ENCODE results near the gene TBC1D16.
"Not testable (repeated sequence)": the region's sequence is repeated elsewhere in the genome, so short reads cannot be mapped to it uniquely, and the experiment has no call there.

The TBC1D16 gene

DNA sequence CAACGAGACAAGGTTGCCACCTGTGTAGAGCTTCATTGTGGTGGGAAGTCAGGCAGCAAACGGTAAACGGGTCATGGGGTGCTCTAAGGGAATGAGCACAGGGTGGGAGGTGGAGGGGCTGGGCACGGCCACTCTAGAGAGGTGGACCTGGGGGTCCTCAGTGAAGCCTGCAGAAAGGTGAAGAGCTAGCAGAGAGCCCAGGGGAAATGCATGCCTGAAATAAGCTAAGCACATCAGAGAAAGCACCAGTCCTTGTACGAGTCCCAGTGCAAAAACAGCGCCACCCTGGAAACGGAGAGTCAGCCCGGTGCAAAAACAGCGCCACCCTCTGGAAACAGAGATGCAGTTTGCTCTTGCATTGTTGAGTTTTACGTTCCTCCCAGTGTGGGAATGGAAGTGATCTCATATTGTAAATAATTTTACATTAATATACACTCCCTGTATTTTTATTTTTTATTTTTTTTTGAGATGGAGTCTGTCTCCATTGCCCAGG is 65.0 kb downstream of the TBC1D16 start:
- peak; percentile 60 to 88 for DNase-seq

DNA sequence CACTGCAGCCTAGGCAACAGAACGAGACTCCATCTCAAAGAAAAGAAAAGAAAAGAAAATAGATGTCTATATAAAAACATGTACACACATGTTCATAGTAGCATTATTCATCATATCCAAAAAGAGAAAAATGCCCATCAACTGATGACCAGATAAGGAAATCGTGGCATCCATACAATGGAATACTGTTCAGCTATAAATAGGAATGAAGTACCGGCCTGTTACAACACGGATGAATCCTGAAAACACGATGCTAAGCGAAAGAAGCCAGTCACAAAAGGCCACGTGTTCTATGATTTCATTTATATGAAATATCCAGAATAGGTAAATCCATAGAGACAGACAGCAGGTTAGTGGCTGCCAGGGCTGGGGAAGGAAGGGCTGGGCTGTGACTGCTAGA is 65.8 kb downstream of the TBC1D16 start:
- DNase-seq, result no peak

DNA sequence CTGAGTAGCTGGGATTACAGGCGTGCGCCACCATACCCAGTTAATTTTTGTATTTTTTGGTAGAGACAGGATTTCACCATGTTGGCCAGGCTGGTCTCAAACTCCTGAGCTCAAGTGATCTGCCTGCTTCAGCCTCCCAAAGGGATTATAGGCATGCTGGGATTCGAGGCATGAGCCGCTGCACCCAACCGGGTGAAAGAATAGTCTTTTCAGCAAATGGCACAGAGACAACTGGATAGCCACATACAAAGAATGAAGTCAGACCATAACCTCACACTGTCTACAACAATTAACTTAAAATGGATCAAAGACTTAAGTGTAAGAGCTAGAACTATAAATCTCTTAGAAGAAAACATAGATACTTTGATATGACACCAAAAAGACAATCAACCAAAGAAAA is 67.6 kb downstream of the TBC1D16 start:
- DNase-seq, result no peak

DNA sequence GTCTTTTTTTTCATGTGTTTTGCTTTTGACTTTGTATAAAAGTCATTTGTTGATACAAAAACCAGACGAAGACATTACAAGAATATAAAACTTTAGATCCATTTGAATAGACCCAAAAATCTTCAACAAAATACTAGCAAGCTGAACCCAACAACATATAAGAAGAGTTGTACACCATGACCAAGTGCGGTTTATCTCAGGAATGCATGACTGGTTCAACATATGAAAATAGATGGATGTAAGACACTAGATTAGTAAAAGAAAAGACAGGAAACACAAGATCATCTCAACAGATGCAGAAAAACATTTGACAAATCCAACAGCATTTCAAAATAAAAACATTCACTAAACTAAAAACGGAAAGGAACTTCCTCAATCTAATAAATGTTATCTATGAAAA is 69.0 kb downstream of the TBC1D16 start:
- no peak for DNase-seq

DNA sequence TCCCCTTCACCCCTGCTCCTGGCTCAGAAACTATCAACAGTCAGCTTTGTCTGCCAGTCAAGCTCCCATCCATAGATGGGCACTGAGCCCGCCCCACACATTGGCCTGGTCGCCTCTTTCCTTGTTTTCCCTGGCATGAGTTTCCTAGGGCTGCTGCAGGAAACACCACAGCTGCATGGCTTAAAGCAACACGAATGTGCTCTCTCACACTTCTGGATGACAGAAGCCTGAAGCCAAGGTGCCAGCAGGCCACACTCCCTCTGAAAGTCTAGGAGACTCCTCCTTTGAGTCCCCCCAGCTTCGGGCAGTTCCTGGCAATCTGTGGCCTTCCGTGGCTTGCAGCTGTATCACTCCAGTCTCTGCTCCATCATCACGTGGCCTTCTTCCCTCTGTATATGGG is 69.9 kb downstream of the TBC1D16 start:
- DNase-seq, result no peak

DNA sequence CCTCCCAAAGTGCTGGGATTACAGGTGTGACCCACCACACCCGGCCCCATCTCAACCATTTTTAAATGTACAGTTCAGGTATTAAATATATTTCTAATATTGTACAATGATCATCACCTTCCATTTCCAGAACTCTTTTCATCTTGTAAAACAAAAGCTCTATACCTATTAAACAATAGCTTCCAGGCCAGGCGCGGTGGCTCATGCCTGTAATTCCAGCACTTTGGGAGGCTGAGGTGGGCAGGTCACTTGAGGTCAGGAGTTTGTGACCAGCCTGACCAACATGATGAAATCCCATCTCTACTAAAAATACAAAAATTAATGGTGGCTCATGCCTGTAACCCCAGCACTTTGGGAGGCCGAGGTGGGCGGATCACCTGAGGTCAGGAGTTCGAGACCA is 73.2 kb downstream of the TBC1D16 start:
- DNase-seq, result not testable (repeated sequence)

DNA sequence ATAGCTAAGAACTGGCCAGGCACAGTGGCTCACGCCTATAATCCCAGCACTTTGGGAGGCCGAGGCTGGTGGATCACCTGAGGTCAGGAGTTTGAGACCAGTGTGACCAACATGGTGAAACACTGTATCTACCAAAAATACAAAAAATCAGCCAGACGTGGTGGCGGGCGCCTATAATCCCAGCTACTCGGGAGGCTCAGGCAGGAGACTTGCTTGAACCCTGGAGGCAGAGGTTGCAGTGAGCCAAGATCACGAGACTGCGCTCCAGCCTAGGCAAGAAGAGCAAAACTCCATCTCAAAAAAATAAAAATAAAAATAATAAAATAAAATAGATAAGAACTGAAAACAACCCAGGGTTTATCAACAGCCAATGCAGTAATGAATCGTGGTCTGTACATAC is 74.1 kb downstream of the TBC1D16 start:
- DNase-seq, result not testable (repeated sequence)

DNA sequence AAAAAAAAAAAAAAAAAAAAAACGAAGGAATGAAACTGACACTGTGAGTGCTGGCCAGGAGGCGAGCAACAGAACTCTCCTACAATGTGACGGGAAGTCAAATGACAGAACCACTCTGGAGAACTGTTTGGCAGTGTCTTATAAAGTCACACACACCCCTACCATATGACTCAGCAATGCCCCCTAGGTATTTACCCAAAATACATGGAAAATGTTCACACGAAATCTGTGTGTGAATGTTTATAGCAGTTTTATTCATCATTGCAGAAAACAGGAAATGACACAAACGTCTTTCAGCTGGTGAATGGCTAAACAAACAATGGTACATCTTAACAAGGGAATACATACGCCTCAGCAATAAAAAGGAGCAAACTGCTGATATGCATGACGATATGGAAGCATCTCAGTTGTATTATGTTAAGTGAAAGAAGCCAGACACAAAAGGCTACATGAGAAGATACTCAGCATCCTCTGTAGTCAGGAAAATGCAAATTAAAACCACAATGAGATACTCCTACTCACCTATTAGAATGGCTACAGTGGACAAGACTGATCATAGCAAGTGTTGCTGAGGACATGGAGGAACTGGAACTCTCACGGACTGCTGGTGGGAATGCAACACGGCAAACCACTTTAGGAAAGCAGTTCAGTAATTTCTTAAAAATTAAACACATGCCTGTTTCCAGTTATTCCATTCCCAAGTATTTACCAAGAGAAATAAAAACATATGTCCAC is 74.7 kb downstream of the TBC1D16 start:
- DNase-seq, result peak; percentile 18 to 34

DNA sequence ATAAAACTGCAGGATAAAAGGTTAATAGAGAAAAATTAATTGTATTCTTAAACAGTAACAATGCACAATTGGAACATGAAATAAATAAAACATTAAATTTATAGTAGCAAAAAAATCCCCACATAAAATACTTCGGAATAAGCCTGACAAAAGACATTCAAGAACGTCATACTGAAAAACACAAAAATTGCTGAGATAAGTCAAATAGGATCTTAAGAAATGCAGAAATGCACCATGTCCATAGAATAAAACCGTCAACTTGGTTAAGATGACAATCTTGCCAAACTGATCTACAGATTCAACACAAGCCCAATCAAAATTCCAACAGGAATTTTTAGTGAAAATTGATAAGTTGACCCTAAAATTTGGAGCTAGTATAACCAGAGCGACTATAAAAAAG is 76.6 kb downstream of the TBC1D16 start:
- DNase-seq, result no peak

DNA sequence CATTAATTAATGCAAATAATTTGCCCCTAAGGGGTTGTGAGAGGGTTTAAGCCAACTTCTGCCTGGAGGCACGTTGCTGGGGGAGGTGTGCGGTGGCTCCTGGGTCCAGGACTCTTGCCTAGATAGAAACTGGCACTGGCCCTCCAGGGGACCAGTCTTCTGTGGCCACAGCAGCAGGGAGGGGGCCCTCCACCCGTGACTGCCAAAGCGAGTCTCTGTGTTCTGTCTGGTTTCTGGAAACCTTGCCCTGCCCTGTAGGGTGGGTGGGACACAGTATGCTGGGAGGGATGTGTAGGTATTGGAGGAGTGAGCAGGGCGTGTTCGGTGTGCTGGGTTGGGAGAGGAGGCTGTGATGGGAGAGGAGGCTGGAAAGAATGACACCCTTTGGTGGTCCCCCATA is 78.8 kb downstream of the TBC1D16 start:
- DNase-seq, result no peak

DNA sequence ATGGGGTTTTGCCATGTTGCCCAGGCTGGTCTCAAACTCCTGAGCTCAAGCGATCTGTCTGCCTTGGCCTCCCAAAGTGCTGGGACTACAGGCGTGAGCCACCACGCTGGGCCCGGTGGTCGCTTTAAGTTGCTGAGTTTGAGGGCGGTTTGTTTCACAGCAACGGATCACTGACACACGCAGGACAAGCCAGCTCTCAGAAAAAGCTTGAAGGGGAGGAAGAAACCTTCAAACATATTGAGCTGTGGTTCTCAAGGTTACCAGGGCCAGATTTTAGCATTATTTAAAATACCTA is 79.3 kb downstream of the TBC1D16 start:
- DNase-seq, result not testable (repeated sequence)

DNA sequence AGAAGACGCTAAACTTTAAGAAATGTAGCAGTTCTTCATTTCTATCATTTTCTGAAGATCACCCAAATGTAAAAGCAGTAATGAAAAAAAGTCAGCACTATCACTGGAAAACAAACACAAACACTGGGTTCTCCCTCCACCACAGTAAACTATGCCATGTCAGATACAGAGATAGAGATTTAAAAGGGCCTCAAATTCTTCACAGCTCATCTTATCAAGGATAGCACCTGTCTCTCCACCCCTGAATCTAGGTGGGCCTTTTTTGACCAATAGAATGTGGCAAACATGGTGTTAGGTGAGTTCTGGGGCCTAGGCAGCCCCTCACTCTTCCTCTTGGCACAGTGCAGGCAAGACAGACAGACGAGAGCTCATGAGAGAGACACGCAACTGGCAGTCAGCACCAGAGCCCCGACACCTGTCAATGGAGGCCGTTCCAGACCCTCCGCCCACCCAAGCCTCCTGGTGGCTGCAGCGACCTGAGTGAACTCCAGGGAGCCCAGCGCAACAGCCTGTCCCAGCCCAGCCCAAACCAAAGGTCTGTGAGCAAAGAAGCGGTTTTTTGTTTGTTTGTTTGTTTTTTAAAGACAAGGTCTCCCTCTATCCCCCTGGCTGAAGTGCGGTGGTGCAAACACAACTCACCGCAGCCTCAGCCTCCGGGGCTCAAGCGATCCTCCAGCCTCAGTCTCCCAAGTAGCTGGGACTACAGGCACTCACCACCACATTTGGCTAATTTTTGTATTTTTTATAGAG is 79.8 kb downstream of the TBC1D16 start:
- no peak for DNase-seq

DNA sequence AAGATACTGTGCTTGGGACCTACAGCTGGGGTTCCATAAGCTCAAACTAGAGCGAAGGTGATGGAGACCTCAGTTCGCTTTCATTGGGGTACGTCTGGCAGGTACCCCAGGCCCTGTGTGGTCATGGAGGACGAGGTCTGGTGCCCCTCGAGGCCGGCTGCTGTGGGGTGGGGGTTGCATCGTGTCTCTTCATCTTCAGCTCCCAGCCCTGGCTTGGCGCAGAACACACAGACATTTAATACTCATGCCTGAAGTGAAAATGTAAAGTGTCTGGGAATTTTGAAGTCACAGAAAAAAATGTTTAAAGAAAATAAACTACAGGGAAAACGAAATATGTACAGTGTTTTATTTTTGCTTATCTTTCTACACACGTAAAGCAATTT is 80.5 kb downstream of the TBC1D16 start:
- no peak for DNase-seq

DNA sequence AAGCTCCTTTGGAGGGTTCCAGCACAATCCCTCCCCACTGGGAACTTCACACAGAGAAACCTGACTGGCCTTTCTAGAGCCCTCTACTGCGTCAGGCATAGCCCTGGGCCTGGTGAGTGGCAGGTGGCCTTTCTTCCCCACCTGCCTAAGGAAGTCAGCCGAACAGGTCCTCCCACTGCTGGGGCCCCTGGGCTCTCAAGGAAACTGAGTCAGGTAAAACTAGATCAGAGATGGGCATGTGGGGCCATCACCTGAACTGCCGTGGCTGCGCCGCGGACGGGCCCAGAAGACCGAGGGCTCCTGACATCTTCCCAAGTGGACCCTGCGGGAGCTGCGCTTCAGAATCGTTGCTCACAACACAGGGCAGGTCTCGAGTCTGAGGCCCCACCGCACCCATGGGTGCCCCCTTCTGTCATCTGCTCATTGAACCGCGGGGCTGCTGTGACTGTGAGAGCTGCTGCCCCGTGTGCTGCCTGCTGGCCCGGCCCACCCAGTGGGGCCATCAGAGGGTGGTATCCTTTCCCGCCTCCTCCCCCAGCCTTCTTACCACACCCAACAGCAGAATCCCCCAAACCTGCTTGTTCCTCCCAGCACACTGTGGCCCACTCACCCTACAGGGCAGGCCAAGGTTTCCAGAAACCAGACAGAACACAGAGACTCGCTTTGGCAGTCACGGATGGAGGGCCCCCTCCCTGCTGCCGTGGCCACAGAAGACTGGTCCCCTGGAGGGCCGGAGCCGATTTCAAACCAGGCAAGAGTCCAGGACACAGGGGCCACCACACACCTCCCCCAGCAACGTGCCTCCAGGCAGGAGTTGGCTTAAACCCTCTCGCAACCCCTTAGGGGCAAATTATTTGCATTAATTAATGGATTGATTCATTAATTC is 81.1 kb downstream of the TBC1D16 start:
- DNase-seq, result no peak

DNA sequence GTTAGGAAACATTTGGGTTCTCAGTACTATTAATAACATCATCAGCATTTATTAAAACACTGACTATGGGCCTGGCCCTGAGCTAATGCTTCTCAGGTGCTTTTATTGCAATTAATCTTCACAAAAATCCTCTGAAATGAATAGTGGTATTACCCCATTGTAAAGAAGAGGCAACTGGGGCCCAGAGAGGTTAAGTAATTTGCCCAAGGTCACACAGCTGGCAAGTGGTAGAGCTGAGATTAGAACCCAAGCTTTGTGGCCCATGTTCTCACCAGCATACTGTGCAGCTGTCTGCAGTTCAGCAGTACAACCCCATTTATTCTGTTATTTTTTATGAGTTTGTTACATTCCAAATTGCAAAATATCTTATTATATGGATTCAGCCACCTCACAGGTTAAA is 82.3 kb downstream of the TBC1D16 start:
- DNase-seq, result no peak

DNA sequence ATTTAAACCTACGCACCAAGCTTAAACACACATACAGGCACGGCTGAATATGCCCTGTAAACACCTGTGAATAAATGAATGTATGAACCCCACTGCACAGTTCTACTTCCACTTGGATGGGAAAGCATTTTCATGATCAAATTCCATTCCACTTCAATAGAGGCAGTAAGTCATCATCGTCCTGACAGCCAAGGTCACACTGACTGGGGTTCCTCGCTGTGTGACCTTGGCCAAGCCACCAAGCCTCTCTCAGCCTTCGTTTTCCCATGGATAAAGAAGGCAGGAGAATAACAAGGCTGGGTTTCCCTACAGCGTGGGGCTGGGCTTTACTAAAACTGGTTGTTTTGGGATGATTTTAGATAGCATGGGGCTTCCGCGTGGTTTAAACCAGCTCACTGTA is 82.8 kb downstream of the TBC1D16 start:
- no peak for DNase-seq

DNA sequence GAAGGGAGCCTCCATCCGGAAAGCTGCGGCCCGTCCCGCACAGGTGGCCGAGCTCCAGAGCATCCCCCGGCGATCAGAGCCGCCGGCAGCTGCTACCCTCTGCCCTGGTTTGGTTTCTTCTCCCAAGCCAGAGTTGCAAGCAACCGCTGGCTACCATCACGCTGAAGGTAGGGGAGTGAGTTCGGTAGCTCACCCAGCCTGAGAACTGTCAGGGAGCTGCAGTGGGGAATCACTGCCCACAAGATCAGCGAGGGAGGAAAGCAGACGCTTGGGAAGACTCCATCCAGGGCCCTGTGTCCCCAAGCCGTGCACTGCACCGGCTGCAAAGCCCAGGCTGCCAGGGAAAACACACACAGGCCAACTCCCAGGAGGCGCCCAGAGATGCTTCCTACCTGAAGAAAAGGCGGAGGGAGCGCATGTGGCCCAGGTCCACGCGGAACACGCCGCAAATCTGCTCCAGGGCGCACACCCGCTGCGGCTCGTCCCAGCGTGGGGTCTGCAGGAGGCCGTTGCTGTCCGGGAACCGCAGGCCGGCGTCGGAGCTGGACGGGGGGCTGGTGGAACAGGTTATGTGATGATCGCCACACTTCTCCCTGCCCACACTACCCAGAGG is 83.3 kb downstream of the TBC1D16 start:
- DNase-seq, result peak; percentile 32 to 75

DNA sequence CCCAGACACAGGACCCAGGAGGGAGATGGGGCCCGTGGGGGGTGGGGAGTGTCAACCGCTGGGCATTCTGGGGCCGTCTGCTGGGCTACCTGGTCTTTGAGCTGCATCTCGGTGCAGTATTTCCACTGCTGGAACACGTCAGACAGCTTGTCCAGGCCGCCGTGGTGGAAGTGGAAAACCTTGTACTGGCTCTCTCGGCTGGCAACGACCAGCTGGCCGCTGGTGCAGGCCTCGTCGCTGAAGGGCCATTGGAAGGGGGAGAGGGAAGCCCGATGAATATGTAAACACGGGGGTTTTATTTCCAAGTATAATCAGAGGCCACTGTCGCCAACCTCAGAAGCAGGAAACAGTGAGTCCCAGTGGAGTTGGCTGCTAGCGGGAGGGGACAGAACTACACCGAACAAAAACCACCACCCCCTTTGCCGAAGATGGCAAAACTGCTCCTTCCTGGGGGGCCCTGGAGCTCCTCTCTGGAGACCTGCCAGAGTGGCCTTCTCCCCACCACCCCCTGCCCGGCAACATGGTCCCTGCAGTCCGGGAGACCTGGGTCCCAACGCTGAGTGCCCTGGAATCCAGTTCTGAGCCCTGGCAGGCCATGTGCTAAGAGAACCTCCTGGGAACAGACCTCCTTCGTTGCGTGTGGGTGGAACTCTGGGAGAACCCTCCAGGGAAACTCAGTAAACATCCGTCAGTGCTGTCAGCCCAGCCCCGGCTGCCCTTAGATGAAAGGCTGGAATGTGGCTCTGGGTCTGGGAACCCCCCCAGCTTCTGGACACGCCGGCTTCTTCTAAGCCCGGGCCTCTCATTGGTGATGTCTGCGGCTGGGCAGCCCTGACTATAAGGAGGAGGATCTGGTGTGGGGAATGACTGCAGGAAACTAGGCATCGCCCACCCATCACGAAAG is 84.1 kb downstream of the TBC1D16 start:
- DNase-seq, result peak; percentile 86 to 93

DNA sequence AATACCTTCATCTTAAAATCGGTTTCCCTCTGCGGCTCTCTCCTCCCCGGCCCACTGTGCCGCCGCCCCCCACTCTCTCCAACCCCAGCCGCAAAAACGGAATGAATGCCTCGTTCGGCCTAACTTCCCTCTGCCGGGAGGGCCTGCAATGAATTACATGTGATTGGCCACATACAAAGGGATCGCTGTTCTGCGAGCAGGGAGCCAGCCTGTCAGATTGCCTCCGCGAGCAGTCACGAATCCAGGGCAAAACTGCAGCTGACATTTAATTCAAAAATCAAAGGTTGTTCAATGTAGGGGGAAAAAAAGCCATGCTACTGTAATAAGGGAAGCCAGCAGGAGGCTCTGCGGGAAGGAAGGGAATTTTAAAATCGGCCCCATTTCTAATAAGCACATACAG is 84.9 kb downstream of the TBC1D16 start:
- peak; percentile 82 to 87 for DNase-seq

DNA sequence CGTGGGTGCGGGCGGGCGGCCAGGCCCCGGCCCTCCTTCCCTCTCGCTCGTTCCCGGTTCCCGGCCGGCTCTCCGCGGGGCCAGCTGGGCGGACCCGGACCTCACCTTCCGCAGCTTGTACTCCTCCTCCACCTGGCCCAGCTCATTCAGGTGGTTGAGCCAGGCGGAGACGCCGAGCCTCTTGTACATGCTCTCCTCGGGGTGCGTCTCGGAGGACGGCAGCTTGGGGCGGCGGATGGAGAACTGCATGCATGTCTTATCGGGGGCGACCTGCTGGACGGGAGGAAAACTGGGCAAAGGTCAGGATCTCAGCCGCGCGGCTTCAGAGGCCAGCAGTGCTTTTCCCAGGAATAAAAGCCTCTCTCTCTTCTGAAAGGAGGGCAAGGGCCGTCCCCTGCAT is 85.4 kb downstream of the TBC1D16 start:
- DNase-seq, result peak; percentile 38 to 70

DNA sequence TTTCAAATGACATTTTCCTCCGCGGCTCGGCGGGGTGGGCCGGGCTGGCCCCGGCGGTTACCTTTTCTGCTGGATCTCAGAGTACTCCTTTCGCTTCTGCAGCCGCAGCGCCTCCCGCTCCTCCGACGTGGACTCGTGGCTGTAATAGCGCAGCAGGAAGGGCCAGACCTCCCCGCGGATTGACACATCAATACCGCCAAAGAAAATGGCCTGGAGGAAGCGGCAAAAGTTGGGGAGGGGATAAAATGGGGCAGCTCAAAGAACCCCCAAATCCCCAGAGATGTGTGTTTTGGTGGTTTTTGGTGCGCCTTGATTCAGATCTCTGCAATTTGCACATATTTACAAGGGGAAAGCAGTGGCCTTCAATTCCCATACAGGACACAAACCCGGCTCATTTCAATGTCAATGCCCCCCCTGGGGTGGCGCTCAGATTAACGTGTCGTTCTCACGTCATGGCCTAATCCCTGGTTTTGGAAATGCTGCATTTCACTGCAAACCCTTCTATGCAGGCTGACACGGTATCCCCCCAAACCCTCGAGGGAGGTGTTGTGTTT is 85.9 kb downstream of the TBC1D16 start:
- no peak for DNase-seq

Measured in NCI-H526 (cell line).